Tibial artery (tissue), 4 donors: ENCODE data around the gene ITPK1.

Experiments used
- DNase-seq, 2 donors: peaks; one replicate each; pipeline ENCODE4 v3.0.0-alpha.2; 2019
- H3K27ac ChIP-seq, 2 donors: fragments of 200-600 bp; sonication (generic) in 1 of 2; 1 replicate in 1 of 2; 2 replicates in 1 of 2; pipeline ENCODE4 v1.5.1; 2018 to 2019; ENCODE audit warnings: mild to moderate bottlenecking in 1 of 2
- H3K27me3 ChIP-seq, 2 donors: fragments of 200-600 bp; sonication (generic) in 1 of 2; one replicate each; pipeline versions ENCODE4 v1.5.1 to v1.6.0; 2016 to 2019
- H3K36me3 ChIP-seq, 3 donors: fragments of 200-600 bp; sonication (generic) in 2 of 3; one replicate each; pipeline ENCODE4 v1.5.1; 2016 to 2019; ENCODE audit warnings: mild to moderate bottlenecking in 2 of 3
- H3K4me1 ChIP-seq, 4 donors: fragments of 200-600 bp; sonication (generic) in 2 of 4; 1 replicate in 3 of 4; 2 replicates in 1 of 4; pipeline ENCODE4 v1.5.1; 2016 to 2019
- H3K4me3 ChIP-seq, 2 donors: fragments of 200-600 bp; sonication (generic) in 1 of 2; 1 replicate in 1 of 2; 2 replicates in 1 of 2; pipeline ENCODE4 v1.5.1; 2018 to 2019; ENCODE audit warnings: mild to moderate bottlenecking in 2 of 2
- H3K9me3 ChIP-seq, 3 donors: fragments of 200-600 bp; sonication (generic) in 1 of 3; one replicate each; pipeline ENCODE4 v1.5.1; 2016 to 2019
- CTCF ChIP-seq, 2 experiments: fragments of 200-600 bp in 1 of 2; fragments of 450-650 bp in 1 of 2; IDR thresholded peaks; one replicate each; pipeline ENCODE4 v1.5.1; 2017 to 2019; ENCODE audit warnings: antibody characterized with exemption in 2 of 2, mild to moderate bottlenecking in 1 of 2, moderate library complexity in 1 of 2
- intact Hi-C: fragments of 100-400 bp; cut with DNase I; formaldehyde crosslinking; loops from one replicate; pipeline ENCODE4 v1.15.0; 2023; ENCODE audit warnings: low total_unique reads

ITPK1 gene

GRCh38 chr14:92923744-92924103 lies 192.0 kb downstream of the ITPK1 start:
- intact Hi-C loops = no loop called here
- H3K36me3 ChIP-seq = no peaks in the 10 kb centered on the region
- peaks cover 0 to 7% (median 0%) of the 10 kb centered on the region in 4 donors for H3K4me1 ChIP-seq
- H3K9me3 ChIP-seq = no peaks in the 10 kb centered on the region
- DNase-seq = no peak
- H3K4me3 ChIP-seq = no peak overlapping the region
- H3K27ac ChIP-seq = no peak overlapping the region
- TF ChIP-seq CTCF (IDR thresholded peaks at IDR 0.05) = no peak
- H3K27me3 ChIP-seq = peaks cover 0 to 23% of the 10 kb centered on the region in 2 donors

DNA sequence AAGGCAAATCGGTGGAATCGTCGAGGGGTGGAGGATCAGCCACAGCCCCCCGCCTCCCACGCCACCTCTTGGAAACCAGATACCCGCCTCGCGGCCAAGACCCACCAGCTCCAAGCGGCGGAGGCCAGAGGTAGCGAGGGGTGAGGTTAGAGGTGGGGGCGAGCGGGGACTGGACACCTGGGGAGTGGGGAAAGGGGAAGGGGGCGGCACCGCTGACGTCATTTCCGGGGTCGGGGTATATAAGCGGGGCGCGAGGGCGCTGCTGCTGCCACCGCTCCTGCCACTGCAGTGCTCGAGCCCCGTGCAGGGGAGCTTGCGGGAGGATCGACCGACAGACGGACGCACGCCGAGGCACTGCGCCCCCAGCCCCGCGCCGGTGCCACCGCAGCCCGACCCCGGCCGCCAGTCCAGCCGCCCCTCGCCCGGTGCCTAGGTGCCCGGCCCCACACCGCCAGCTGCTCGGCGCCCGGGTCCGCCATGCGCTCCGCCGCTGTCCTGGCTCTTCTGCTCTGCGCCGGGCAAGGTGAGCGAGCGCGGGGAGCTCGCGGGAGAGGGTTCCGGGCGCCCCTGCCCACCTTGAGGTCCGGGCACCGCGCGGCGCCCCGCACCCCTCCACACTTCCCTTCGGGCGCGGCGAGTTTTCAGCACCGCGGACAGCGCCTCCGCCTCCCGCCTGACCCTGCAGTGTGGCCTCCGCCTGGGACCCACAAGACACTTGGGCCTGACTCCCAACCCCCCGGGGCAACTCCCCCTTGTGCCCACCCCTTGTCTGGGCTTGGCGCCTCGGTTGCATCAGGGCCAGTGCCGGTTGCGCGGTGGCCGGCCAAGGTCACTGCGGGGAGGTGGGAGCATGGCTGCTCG lies 192.6 kb downstream of the ITPK1 start, which contains the start of gene CHGA:
CHGA (plus strand) TSS at position 268 of the 861 bp plus-strand sequence; CDS start at position 478, 210 bp downstream.
- H3K4me3 ChIP-seq = no peak within 1 kb of the TSS
- peaks cover 0 to 7% (median 0%) of the 10 kb centered on the region in 4 donors for H3K4me1 ChIP-seq
- H3K27ac ChIP-seq = no peak within 1 kb of the TSS
- intact Hi-C loops = no loop called here
- no peak for DNase-seq
- H3K27me3 ChIP-seq = peaks cover 0 to 23% of the 10 kb centered on the region in 2 donors
- no peaks in the 10 kb centered on the region for H3K36me3 ChIP-seq
- no peaks in the 10 kb centered on the region for H3K9me3 ChIP-seq
- TF ChIP-seq CTCF (IDR thresholded peaks at IDR 0.05) = no peak

- DNase-seq = no peak
- no peak overlapping the region for H3K27ac ChIP-seq
- no peak for TF ChIP-seq CTCF (IDR thresholded peaks at IDR 0.05)
- intact Hi-C loops = no loop called here
- no peaks in the 10 kb centered on the region for H3K9me3 ChIP-seq
- H3K4me3 ChIP-seq = no peak overlapping the region
- H3K36me3 ChIP-seq = no peaks in the 10 kb centered on the region
- H3K27me3 ChIP-seq = peaks cover 0 to 23% of the 10 kb centered on the region in 2 donors
- H3K4me1 ChIP-seq = peaks cover 0 to 7% (median 0%) of the 10 kb centered on the region in 4 donors
Measured at GRCh38 chr14:92922155-92922735, 193.5 kb downstream of the ITPK1 start.

- no peak for DNase-seq
- Histone ChIP-seq H3K4me1 (peaks cover 0 to 7% (median 0%) of the 10 kb centered on the region in 4 donors), H3K9me3 (no peaks in the 10 kb centered on the region), H3K27ac (no peak overlapping the region), H3K27me3 (peaks cover 0 to 23% of the 10 kb centered on the region in 2 donors), H3K4me3 (no peak overlapping the region), H3K36me3 (no peaks in the 10 kb centered on the region)
- intact Hi-C loops = no loop called here
- no peak for TF ChIP-seq CTCF (IDR thresholded peaks at IDR 0.05)
Measured at GRCh38 chr14:92920001-92920400, 195.7 kb downstream of the ITPK1 start.

- Histone ChIP-seq H3K27me3 (peaks cover 0 to 13% of the 10 kb centered on the region in 2 donors), H3K27ac (no peak overlapping the region), H3K4me1 (peaks cover 0 to 1% (median 0%) of the 10 kb centered on the region in 4 donors), H3K4me3 (no peak overlapping the region), H3K9me3 (no peaks in the 10 kb centered on the region), H3K36me3 (no peaks in the 10 kb centered on the region)
- DNase-seq = no peak
- intact Hi-C loops = no loop called here
- TF ChIP-seq CTCF (IDR thresholded peaks at IDR 0.05) = no peak
Measured at GRCh38 chr14:92917956-92918355, 197.8 kb downstream of the ITPK1 start.
